SK-N-MC (cell line): ENCODE measurements around the gene NDUFS4.
"Not testable (repeated sequence)": the region's sequence is repeated elsewhere in the genome, so short reads cannot be mapped to it uniquely, and the experiment has no call there.

ENCODE experiments used
- DNase-seq: peaks from one replicate; pipeline ENCODE4 v3.0.0-alpha.2; 2011; ENCODE audit warnings: low read depth, low spot score
- H3K27ac ChIP-seq: fragments of 200-600 bp; sonication (generic); 2 replicates; pipeline ENCODE4 v1.5.1; 2016; ENCODE audit warnings: mixed run types
- H3K36me3 ChIP-seq: fragments of 200-600 bp; sonication (generic); 2 replicates; pipeline ENCODE4 v1.6.1; 2017; ENCODE audit warnings: antibody characterized with exemption, low read length, mixed read lengths; ENCODE audit not compliant: insufficient read depth
- H3K4me3 ChIP-seq: fragments of 200-600 bp; sonication (generic); 2 replicates; pipeline ENCODE4 v1.5.1; 2016
- H3K9ac ChIP-seq: fragments of 200-600 bp; sonication (generic); 2 replicates; pipeline ENCODE4 v1.8.0; 2017; ENCODE audit warnings: mixed run types, mixed read lengths; ENCODE audit not compliant: insufficient read length
- H3K9me3 ChIP-seq: fragments of 200-600 bp; sonication (generic); 2 replicates; pipeline ENCODE4 v1.6.1; 2017; ENCODE audit warnings: low read depth, mild to moderate bottlenecking, antibody characterized with exemption, low read length, moderate library complexity, mixed read lengths
- EZH2 ChIP-seq: fragments of 200-600 bp; sonication (generic); IDR thresholded peaks from one replicate; pipeline ENCODE4 v1.6.1; 2017; ENCODE audit warnings: antibody characterized with exemption
- FOXP2 ChIP-seq: optimal IDR thresholded peaks from 2 replicates; pipeline ENCODE3; 2011; ENCODE audit warnings: mild to moderate bottlenecking, moderate library complexity; ENCODE audit not compliant: insufficient read depth; ENCODE audit errors: extremely low read length, control extremely low read depth
- POLR2AphosphoS5 ChIP-seq: IDR thresholded peaks from 2 replicates; pipeline ENCODE4 v1.6.1; 2012; ENCODE audit warnings: mild to moderate bottlenecking, low read depth, low read length, borderline replicate concordance

NDUFS4 gene

GRCh38 chr5:53667621-53668020 lies 107.2 kb downstream of the NDUFS4 start:
- no peak overlapping the region for H3K4me3 ChIP-seq
- no peak for DNase-seq
- no peak overlapping the region for H3K27ac ChIP-seq
- no peaks in the 10 kb centered on the region for H3K9me3 ChIP-seq
- H3K9ac ChIP-seq = no peak overlapping the region
- no peak for TF ChIP-seq EZH2
- TF ChIP-seq FOXP2 = no peak
- no peak for TF ChIP-seq POLR2AphosphoS5
- no peaks in the 10 kb centered on the region for H3K36me3 ChIP-seq

GRCh38 chr5:53671447-53671846 lies 111.0 kb downstream of the NDUFS4 start:
- H3K36me3 ChIP-seq = no peaks in the 10 kb centered on the region
- no peak for TF ChIP-seq EZH2
- TF ChIP-seq POLR2AphosphoS5 = no peak
- TF ChIP-seq FOXP2 = no peak
- DNase-seq = no peak
- no peak overlapping the region for H3K27ac ChIP-seq
- no peaks in the 10 kb centered on the region for H3K9me3 ChIP-seq
- no peak overlapping the region for H3K4me3 ChIP-seq
- H3K9ac ChIP-seq = no peak overlapping the region

GRCh38 chr5:53674121-53674520 lies 113.7 kb downstream of the NDUFS4 start:
- no peak overlapping the region for H3K9ac ChIP-seq
- H3K9me3 ChIP-seq = no peaks in the 10 kb centered on the region
- H3K36me3 ChIP-seq = no peaks in the 10 kb centered on the region
- TF ChIP-seq FOXP2 = no peak
- no peak for TF ChIP-seq EZH2
- no peak for TF ChIP-seq POLR2AphosphoS5
- no peak overlapping the region for H3K4me3 ChIP-seq
- no peak overlapping the region for H3K27ac ChIP-seq
- DNase-seq = no peak

GRCh38 chr5:53677632-53678031 lies 117.2 kb downstream of the NDUFS4 start:
- Histone ChIP-seq H3K27ac (no peak overlapping the region), H3K4me3 (no peak overlapping the region), H3K36me3 (no peaks in the 10 kb centered on the region), H3K9me3 (no peaks in the 10 kb centered on the region), H3K9ac (no peak overlapping the region)
- no peak for TF ChIP-seq POLR2AphosphoS5
- no peak for TF ChIP-seq EZH2
- no peak for TF ChIP-seq FOXP2
- DNase-seq = no peak

GRCh38 chr5:53678981-53679660 lies 118.7 kb downstream of the NDUFS4 start:
- Histone ChIP-seq H3K9ac (no peak overlapping the region), H3K9me3 (no peaks in the 10 kb centered on the region), H3K36me3 (no peaks in the 10 kb centered on the region), H3K4me3 (no peak overlapping the region), H3K27ac (no peak overlapping the region)
- no peak for TF ChIP-seq FOXP2
- TF ChIP-seq EZH2 = no peak
- no peak for TF ChIP-seq POLR2AphosphoS5
- DNase-seq = no peak

- Histone ChIP-seq H3K36me3 (no peaks in the 10 kb centered on the region), H3K4me3 (no peak overlapping the region), H3K9ac (no peak overlapping the region), H3K9me3 (no peaks in the 10 kb centered on the region), H3K27ac (no peak overlapping the region)
- TF ChIP-seq EZH2 (no peak), FOXP2 (no peak), POLR2AphosphoS5 (no peak)
- no peak for DNase-seq
These were observed 120.6 kb downstream of the NDUFS4 start for GRCh38 chr5:53681079-53681478.

- no peaks in the 10 kb centered on the region for H3K9me3 ChIP-seq
- H3K4me3 ChIP-seq = no peak overlapping the region
- no peak overlapping the region for H3K27ac ChIP-seq
- DNase-seq = no peak
- no peak overlapping the region for H3K9ac ChIP-seq
- no peak for TF ChIP-seq FOXP2
- no peak for TF ChIP-seq EZH2
- TF ChIP-seq POLR2AphosphoS5 = no peak
- no peaks in the 10 kb centered on the region for H3K36me3 ChIP-seq
These were observed 130.6 kb downstream of the NDUFS4 start for GRCh38 chr5:53691014-53691413.

GRCh38 chr5:53694520-53695022 lies 134.1 kb downstream of the NDUFS4 start:
- no peaks in the 10 kb centered on the region for H3K9me3 ChIP-seq
- TF ChIP-seq FOXP2 (no peak), POLR2AphosphoS5 (no peak), EZH2 (no peak)
- no peak overlapping the region for H3K4me3 ChIP-seq
- H3K36me3 ChIP-seq = no peaks in the 10 kb centered on the region
- H3K9ac ChIP-seq = no peak overlapping the region
- H3K27ac ChIP-seq = no peak overlapping the region
- no peak for DNase-seq

GRCh38 chr5:53710405-53710804 lies 150.0 kb downstream of the NDUFS4 start:
- H3K4me3 ChIP-seq, H3K27ac ChIP-seq, H3K9ac ChIP-seq, H3K9me3 ChIP-seq, H3K36me3 ChIP-seq, DNase-seq: not testable (repeated sequence)

GRCh38 chr5:53712327-53712726 lies 151.9 kb downstream of the NDUFS4 start:
- Histone ChIP-seq H3K36me3 (no peaks in the 10 kb centered on the region), H3K4me3 (no peak overlapping the region), H3K9ac (no peak overlapping the region), H3K9me3 (no peaks in the 10 kb centered on the region), H3K27ac (no peak overlapping the region)
- no peak for TF ChIP-seq POLR2AphosphoS5
- no peak for DNase-seq
